Dermis blood vessel endothelial cell (primary cell): ENCODE data around the gene RHBDD3. TPM values are rescaled to one million over a fixed set of nuclear protein-coding genes. Genes with fewer than 3 reads are reported as not detected.

ENCODE experiments used
- DNase-seq: peaks from one replicate; pipeline ENCODE4 v3.0.0; 2010
- total RNA-seq: library from RNA; depleted of rRNA; stranded (reverse); fragments of >200 nt; gene quantifications from 2 replicates; pipeline ENCODE4 v1.2.3, GENCODE V29; 2014

The RHBDD3 gene
- total RNA-seq, 1 donor from 2014 or later, result 28.1 TPM

GRCh38 chr22:29216873-29217666, 50.7 kb downstream of the RHBDD3 start:
- DNase-seq, result no peak

GRCh38 chr22:29216011-29216872, 51.5 kb downstream of the RHBDD3 start:
- DNase-seq, result no peak

DNA sequence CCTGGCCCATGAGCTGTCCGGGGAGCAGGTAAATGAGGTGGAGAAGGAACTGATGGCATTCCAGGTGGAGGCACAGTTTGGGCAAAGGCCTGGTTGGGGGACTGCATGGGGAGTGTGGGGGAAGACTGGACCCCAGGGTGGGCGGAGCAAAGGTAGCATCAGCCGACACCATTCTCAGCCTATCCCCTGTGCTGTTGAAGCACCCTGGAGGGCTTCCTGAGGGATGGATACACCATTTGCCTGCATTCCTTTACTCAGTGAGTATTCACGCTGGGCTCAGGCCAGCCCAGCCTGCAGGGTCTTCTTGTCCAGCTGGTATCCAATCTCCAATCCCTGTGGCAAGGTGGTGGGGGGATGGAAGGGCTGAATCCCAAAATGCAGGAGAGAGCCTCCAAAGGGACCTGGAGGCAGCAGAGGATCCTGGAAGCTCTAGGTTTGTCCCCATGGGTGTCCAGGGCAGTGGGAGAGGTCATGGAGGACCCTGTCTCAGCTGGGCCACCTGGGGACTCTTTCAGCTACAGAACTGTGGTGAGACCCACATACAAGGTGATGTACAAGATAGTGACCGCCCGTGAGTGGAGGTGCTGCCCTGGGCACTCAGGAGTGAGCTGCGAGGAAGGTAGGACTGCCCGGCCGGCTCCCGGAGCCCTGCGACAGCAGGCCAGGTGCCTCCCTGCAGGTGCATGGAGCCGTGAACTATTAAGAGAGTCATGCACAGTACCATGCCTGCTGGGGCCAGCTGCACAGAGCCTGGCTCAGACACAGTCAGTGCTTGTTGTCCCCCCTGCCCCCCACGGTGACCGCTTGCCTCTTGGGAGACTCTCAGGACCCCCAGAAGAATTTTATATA, 52.5 kb downstream of the RHBDD3 start:
- no peak for DNase-seq

DNA sequence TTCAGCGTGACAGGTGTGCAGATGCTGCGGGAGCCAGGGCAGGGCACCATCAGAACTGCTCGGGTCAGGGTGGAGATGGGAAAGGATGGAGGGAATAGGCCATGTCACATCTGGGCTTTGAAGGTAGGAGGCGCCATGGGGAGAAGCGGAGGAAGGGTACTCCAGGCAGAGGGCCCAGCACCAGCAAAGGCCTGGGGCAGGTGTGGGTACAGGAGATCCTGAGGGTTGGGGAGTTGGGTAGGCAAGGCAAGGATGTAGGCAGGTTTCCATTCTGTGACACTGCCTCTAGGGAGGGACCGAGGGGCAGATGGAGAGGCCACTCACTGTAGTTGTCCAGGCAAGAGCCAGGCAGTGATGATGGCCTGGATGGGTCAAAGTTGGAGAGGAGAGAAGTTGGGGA, 53.5 kb downstream of the RHBDD3 start:
- no peak for DNase-seq

DNA sequence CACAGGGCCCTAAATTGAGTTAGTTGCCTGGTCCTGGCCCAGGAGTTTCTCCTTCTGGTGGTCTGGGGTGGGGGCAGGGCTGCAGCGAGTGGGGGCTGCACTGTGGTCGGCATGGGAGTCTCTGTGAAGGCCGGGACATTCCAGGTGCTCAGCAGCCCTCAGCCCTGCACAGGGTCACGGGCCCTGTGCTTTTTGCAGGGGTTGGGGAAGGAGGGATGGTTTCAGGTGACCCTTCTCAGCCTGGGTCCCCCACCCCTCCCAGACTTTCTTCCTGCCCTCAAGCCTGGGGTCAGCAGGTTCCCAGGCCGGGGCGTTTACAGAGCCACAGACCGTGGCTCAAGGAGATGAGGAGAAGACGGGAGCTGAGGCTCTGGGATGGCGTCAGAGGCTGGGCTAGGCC, 54.3 kb downstream of the RHBDD3 start:
- DNase-seq, result no peak

GRCh38 chr22:29212743-29213142, 55.0 kb downstream of the RHBDD3 start:
- no peak for DNase-seq

DNA sequence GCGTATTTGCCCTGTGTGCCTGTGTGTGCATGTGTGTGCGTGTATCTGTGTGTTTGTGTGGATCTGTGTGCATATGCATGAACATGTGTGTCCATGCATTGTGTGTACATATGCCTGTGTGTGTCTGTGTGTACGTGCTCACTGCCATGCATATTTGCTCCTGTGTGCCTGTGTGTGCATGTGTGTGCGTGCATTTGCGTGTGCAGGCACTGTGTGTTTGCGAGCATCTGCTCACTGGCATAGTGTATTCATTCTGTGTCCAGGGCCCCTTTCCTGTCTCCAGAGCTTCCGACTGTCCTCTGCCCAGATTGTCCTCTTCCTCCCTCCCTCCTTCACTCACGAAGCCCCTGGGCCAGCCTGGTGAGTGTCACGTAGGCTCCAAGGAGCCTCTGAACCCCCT, 56.3 kb downstream of the RHBDD3 start:
- no peak for DNase-seq

DNA sequence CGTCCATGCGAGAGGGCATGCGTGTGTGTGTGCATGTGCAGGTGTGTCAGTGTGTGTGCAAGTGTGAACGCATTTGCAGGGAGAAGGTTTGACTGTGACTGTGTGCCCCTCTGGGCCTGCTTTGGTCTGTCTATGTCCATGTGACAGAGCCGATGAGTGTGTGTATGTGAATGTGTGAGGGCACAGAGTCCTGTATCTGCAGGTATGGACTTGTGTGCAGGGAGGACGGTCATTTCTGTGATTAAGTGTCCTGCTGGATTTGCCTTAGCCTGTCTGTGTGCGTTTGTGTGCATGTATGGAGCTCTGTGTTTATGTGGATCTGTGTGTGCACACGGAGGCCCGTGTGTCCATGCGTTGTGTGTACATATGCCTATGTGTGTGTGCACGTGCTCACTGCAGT, 56.7 kb downstream of the RHBDD3 start:
- DNase-seq, result no peak

Other genes starting within 250 kb of the RHBDD3 start
- gene C22orf31, start 206.2 kb downstream of the RHBDD3 start, total RNA-seq, result not detected in 2 replicates
- 0.56 and 0.68 TPM in 2 replicates for gene KREMEN1, start 194.9 kb downstream of the RHBDD3 start, total RNA-seq
- gene EMID1, start 62.1 kb downstream of the RHBDD3 start, total RNA-seq, result 2.9 and 6.1 TPM in 2 replicates
- 153 and 156 TPM in 2 replicates for gene EWSR1, start 287 bp upstream of the RHBDD3 start, total RNA-seq
- 24.7 and 44.4 TPM in 2 replicates for gene GAS2L1, start 38.7 kb upstream of the RHBDD3 start, total RNA-seq
- 1.1 and 2.7 TPM in 2 replicates for gene RASL10A, start 47.7 kb upstream of the RHBDD3 start, total RNA-seq
- 191 and 282 TPM in 2 replicates for gene AP1B1, start 120.6 kb upstream of the RHBDD3 start, total RNA-seq
- gene RFPL1, start 170.6 kb upstream of the RHBDD3 start, total RNA-seq, result not detected in 2 replicates
- gene NEFH, start 212.2 kb upstream of the RHBDD3 start, total RNA-seq, result under 0.01 and 0.56 TPM in 2 replicates